ENCODE results near the gene LRSAM1.

DNA sequence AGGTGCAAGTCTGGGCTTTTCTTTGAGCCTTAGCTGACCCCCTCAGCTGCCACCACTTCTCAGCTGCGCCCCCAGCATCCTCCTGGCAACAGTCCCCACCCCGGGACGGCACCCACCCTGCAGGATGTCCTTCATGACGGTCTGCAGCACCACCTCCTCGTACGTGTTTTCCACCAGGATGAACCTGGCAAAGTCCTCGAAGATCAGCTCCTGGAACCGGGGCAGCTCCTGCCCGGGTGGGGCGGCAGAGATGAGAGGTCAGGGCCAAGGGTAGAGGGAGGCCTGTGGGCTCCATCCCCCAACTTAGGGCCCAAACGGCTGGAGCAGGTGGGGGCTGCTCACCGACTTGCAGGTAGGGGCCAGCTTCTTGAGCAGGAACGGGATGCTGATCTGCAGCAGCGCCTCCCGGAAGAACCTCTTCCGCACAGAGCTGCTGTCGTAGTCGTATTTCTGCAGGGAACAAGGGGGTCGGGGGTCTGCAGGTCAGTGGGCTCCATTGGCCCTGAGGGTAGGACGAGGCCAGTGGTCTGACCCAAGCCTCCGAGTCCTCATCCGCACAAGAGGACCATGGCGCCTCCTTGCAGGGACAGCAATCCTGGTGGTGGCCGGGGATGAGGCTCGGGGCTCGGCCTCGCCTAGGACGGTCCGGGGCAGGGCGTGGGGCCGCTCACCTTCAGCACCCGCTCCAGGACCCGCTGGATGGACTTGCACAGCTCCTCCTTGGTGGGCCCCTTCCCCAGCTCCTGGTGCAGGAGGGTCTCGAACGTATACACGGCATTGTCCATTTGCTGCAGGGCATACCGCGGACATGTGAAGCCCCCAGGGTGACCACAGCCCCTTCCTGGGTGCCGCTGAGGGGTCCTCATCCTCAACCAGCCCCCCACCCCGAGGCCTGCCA is 56.7 kb downstream of the LRSAM1 start:
- TF ChIP-seq POLR2AphosphoS5 (IDR thresholded peaks at IDR 0.05), result no peak
- TF ChIP-seq, protein P1, sequence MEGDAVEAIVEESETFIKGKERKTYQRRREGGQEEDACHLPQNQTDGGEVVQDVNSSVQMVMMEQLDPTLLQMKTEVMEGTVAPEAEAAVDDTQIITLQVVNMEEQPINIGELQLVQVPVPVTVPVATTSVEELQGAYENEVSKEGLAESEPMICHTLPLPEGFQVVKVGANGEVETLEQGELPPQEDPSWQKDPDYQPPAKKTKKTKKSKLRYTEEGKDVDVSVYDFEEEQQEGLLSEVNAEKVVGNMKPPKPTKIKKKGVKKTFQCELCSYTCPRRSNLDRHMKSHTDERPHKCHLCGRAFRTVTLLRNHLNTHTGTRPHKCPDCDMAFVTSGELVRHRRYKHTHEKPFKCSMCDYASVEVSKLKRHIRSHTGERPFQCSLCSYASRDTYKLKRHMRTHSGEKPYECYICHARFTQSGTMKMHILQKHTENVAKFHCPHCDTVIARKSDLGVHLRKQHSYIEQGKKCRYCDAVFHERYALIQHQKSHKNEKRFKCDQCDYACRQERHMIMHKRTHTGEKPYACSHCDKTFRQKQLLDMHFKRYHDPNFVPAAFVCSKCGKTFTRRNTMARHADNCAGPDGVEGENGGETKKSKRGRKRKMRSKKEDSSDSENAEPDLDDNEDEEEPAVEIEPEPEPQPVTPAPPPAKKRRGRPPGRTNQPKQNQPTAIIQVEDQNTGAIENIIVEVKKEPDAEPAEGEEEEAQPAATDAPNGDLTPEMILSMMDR (IDR thresholded peaks at IDR 0.05), result no peak
- no peak for TF ChIP-seq EP300 (IDR thresholded peaks at IDR 0.05)
- TF ChIP-seq POLR2A (IDR thresholded peaks at IDR 0.05), result no peak

Data from upper lobe of left lung (tissue), 4 donors.